GM19351 (cell line): Measurements from ENCODE around the gene HPF1.
A peak's percentile ranks its signal among the peaks of the same experiment; 100 is the strongest.
"Not testable (repeated sequence)": the region's sequence is repeated elsewhere in the genome, so short reads cannot be mapped to it uniquely, and the experiment has no call there.

Experiments used
- ATAC-seq: cut with Tn5 transposase; IDR thresholded peaks from one replicate; pipeline ENCODE4 v1.9.1; 2021; ENCODE audit warnings: mild to moderate bottlenecking, moderate library complexity; ENCODE audit not compliant: unreplicated experiment

The HPF1 gene

GRCh38 chr4:169757575-169758184 is at the start of gene HPF1:
Gene HPF1 (minus strand): TSS chr4:169757944. CDS start chr4:169757877, 67 bp downstream.
- ATAC-seq = peak; percentile 93

DNA sequence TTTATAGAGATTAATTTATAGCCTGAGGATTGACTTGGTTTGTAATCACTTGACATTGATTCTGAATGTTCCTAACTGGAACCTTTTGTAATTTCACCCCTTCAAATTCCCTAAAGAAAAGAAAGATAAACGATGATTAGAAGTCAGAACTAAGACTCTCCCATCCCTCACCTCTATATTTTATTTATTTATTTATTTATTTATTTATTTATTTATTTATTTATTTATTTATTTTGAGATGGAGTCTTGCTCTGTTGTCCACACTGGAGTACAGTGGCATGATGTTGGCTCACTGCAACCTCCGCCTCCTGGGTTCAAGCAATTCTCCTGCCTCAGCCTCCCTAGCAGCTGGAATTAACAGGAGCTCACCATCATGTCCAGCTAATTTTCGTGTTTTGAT is 49.0 kb upstream of the HPF1 start:
- ATAC-seq = not testable (repeated sequence)

DNA sequence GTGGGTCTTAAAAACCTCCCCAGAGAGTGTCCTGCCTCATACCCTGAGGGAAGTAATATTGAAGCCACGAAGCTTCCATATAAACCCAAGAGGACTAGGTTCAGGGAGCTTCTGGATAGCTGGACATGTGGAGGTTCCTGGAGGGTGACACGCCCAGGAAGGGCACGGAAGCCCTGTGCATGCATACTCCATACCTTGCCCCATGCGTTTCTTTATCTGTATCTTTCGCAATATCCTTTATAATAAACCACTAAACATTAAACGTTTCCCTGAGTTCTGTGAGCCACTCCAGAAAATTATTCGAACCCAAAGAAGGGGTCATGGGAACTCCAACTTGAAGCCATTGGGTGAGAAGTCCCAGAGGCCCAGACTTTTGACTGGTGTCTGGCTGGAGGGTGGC is 45.7 kb upstream of the HPF1 start:
- ATAC-seq = no peak

- no peak for ATAC-seq
Observed at GRCh38 chr4:169802873-169803272, 45.1 kb upstream of the HPF1 start.

DNA sequence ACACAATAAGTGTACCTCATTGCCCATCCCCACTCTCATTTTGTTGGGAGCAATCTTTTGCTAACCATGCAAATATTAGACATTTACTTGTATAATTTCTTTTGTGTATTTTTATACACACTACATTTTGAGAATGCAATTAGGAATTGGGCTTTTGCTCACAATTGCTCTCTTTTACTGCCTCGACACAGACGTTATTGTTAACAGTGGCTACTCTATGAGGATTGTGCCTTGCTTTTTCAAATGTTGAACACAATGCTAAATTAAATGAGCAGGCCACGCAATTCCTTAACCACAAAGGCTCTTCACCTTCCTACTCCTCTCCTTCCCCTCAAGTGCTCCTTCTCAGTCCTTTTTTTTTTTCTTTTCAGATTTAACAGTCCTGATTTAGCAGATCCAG is 42.8 kb upstream of the HPF1 start:
- ATAC-seq = no peak

DNA sequence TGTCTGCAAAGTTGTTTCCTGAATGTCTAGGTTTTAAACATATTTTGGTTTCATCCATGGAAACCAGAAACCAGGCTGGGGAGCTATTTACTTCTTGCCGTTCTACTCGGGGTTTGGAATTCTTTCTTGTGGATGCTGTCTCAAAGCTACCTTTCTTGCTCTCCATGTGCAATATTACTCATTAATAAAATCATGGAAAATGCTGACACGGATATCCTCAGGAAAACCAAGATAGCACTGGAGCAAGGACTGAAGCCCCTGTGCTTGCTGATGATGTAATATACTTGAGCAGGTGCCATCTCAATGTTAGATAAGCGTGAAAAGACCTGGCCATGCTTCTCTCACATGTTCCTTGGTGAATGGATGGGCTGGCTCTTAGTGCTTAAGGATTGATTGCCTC is 41.5 kb upstream of the HPF1 start:
- ATAC-seq = no peak

DNA sequence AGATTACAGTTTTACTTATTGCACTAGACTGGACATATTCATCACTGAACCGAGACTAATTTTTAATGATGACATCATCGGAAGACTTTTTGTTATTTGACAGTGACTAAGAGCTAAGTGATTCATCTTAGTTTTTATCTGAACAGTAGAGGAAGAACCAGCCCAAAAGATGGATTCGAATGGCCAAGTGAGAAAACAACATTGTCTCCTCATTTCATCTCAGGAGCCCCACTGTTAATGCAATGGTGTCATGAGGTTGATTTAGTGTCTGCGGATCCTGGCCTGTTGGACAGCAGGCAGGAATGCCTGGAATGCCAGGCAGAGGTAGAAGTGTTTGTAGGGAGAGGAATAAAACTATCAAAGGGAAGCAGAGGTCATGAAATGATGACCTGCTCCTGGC is 37.8 kb upstream of the HPF1 start:
- ATAC-seq = no peak

DNA sequence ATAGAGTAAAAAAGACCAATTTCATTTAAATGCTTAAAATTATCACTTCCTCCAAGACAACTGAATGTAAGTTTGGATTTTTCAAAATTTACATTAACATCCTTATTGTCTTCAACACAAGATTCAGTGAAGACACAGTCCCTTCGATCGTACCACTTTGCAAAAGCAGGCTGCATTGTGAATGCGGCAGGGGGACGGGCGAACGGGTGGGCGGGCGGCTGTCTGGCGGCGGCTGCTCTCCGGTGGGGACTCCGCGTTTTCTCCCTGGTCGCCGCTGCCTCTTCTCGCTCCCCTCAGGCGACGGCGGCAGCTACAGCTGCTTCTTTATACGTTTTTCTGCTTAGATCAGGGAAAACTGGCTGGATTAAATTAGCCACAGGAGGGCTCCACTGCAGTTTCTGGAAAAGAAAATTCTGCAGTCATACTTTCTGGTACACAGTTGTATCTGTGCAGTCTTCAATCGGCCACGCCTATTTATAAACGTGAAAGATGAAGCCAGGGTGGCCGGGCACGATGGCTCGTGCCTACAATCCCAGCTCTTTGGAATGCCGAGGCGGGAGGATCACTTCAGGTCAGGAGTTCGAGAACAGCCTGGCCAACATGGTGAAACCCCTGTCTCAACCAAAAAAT is 33.9 kb upstream of the HPF1 start:
- no peak for ATAC-seq

DNA sequence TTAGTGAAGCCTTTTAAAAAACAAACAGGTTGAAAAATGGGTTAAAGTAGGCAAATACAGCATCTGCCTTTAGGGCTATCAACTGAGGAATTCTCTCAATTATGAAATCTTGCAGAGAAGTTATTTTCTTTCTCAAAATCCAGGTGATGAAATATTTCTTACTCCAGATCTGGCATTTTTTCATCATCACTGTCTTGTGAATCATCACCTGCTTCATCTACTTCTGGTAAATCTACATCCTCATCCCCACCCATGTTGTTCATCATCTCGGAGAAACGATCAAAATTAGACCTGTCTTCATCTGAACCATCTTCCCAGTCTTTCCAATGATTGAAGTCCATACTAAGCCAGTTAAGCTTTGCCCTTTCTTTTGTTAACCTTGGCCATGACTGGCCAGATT is 33.3 kb upstream of the HPF1 start:
- ATAC-seq = no peak

- no peak for ATAC-seq
Observed at GRCh38 chr4:169774466-169775445, 17.0 kb upstream of the HPF1 start.

GRCh38 chr4:169773889-169774288 is 16.1 kb upstream of the HPF1 start:
- ATAC-seq = no peak

GRCh38 chr4:169771556-169772080 is 13.9 kb upstream of the HPF1 start:
- not testable (repeated sequence) for ATAC-seq

DNA sequence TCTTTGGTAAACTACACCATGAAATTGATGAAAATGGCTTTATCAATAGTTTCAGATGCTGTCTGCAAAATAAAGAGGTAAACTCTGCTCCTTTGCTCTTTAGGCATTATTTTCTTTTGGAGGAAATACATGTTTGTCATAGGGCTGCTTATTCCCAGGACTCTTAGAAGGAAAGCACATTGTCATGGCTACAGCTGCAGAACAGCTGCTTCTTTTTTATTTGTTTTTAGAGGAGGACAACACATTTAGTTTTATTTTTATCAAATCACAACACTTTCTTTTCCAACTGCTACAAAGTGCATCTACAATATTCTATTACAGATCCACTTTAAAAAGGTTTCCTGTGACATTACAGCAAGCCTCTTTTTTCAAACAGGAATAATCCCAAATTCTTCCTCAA is 12.7 kb upstream of the HPF1 start:
- ATAC-seq = no peak

GRCh38 chr4:169768385-169768784 is 10.6 kb upstream of the HPF1 start:
- ATAC-seq = no peak

GRCh38 chr4:169766741-169767140 is 9.0 kb upstream of the HPF1 start:
- no peak for ATAC-seq

GRCh38 chr4:169765835-169766234 is 8.1 kb upstream of the HPF1 start:
- no peak for ATAC-seq

GRCh38 chr4:169761846-169762245 is 4.1 kb upstream of the HPF1 start:
- no peak for ATAC-seq

DNA sequence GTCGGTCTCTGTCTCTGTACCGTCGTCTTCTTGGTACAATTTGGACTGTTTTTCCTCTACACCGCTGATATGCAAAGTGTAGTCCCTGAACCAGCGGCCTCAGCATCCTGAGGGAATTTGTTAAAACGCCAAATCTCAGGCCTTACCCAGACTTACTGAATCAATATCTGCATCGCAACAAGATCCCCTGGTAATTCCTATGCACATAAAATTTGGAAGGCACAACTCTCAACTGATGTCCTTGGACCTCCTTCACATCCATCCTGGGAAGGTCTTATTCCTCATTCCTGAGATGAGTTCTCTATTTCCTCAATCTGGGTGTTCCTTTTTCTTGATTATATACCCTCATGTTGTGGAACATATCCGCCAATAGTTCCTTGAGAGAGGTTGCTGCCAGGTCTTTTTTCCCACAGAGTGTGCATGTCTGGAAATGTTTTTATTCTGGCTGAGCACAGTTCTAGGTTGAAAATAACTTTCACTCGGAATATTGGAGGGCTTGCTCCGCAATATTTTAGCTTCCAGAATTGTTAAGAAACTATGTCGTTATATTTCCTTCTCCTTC is 738 bp upstream of the HPF1 start:
- ATAC-seq = no peak

DNA sequence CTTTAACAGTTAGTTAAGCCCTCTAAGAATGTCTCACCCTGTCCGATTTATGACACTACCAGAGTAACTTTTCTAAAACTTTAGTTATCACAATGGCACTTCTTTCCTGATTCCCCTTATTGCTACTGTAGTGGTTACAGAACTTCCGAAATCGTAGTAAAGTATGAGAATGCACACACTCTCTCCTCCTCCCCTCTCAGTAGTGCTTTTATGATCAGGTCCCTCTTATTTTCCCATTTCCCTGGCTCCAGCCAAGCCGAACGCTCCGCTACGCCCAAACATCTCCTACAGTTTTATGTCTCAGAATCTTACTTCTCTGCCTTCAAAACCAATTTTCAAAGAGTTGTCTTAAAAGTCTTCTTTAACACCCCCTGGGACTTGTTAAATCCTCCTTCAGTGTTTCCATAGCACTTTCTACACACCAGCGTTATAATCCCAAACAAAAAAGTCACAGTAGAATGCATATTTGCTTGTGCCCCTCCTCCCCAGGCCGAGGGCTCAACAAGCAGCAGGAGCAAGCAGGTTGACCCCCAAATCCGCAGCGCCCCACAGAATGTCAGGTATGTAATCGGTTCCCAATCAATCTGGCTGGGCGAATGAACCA is 671 bp downstream of the HPF1 start:
- peak; percentile 23 for ATAC-seq

- ATAC-seq = no peak
Observed at GRCh38 chr4:169745291-169745690, 12.5 kb downstream of the HPF1 start.

DNA sequence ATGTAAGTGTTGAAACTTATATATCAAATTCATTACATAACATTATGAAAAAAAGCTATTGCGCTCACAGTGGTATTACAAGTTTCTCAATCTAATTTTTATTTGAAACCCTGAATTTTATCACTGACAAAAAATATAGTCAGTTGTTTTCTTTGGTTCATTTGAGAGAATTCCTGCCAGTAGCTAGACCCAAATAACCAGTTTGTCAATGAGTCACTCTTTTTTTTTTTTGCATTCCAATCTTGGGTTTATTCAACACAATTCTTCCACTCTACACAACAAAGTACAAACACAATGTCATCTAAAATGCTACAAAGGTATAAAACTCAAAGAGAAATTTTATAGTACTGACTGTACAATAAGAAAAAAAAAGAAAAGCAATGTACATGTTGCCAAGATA is 13.1 kb downstream of the HPF1 start:
- no peak for ATAC-seq
